GM21723 (cell line): ENCODE data around the gene DISP1.

Source experiments
- ATAC-seq: cut with Tn5 transposase; IDR thresholded peaks from one replicate; pipeline ENCODE4 v1.9.1; 2021; ENCODE audit warnings: mild to moderate bottlenecking, moderate library complexity; ENCODE audit not compliant: unreplicated experiment

The DISP1 gene

DNA sequence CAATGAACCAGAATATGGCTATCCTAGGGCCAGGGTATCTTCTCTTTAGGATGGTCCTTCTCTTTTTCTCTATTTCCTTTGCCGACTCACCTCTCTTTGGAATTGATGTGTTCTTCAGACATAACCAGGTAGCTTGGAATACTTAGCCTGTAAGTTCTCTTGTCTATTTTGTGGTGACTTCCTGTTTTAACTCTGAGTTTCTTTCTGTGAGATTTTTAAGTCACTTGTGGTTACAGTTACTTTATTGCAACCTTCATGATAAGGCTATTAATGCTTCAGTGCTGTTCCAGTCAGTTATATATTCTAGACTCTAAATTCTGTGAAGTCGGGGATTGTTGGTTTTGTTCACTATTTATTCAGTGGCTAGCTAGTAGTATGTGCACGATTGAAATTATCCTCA lies 46.2 kb downstream of the DISP1 start:
- no peak for ATAC-seq
